KMS-11 (cell line): ENCODE data around the gene SLC22A7.

Experiments
- H2AFZ ChIP-seq: fragments of 200-600 bp; sonication (generic); 2 replicates; pipeline ENCODE4 v1.6.1; 2016; ENCODE audit warnings: antibody characterized with exemption, mixed run types, low read depth
- H3K27ac ChIP-seq: fragments of 200-600 bp; sonication (generic); 2 replicates; pipeline ENCODE4 v1.6.1; 2016; ENCODE audit warnings: mild to moderate bottlenecking, mixed run types
- H3K27me3 ChIP-seq: fragments of 200-600 bp; sonication (generic); 2 replicates; pipeline ENCODE4 v1.6.1; 2017; ENCODE audit warnings: mild to moderate bottlenecking, low read depth, mixed run types, moderate library complexity; ENCODE audit not compliant: insufficient read depth
- H3K36me3 ChIP-seq: fragments of 200-600 bp; sonication (generic); 2 replicates; pipeline ENCODE4 v1.6.1; 2017; ENCODE audit warnings: mild to moderate bottlenecking, mixed run types; ENCODE audit not compliant: insufficient read depth
- H3K4me1 ChIP-seq: fragments of 200-600 bp; sonication (generic); 2 replicates; pipeline ENCODE4 v1.6.1; 2016; ENCODE audit warnings: mild to moderate bottlenecking, low read depth, mixed run types; ENCODE audit not compliant: poor library complexity, severe bottlenecking
- H3K4me2 ChIP-seq: fragments of 200-600 bp; sonication (generic); 2 replicates; pipeline ENCODE4 v1.7.0; 2016; ENCODE audit warnings: mild to moderate bottlenecking, mixed run types
- H3K4me3 ChIP-seq: fragments of 200-600 bp; sonication (generic); IDR thresholded peaks from 2 replicates; pipeline ENCODE4 v1.6.1; 2017; ENCODE audit warnings: low read depth, low read length, mixed read lengths; ENCODE audit not compliant: insufficient read depth
- H3K79me2 ChIP-seq: fragments of 200-600 bp; sonication (generic); 2 replicates; pipeline ENCODE4 v1.6.1; 2016; ENCODE audit warnings: low read depth, mixed run types; ENCODE audit not compliant: insufficient read depth
- H3K9ac ChIP-seq: fragments of 200-600 bp; sonication (generic); 2 replicates; pipeline ENCODE4 v1.6.1; 2016; ENCODE audit warnings: mild to moderate bottlenecking, mixed run types
- H4K20me1 ChIP-seq: fragments of 200-600 bp; sonication (generic); 2 replicates; pipeline ENCODE4 v1.6.1; 2016; ENCODE audit warnings: mild to moderate bottlenecking, mixed run types; ENCODE audit not compliant: insufficient read depth
- TF ChIP-seq, protein P1 (sequence below): fragments of 200-600 bp; sonication (generic); conservative IDR thresholded peaks from 2 replicates; pipeline ENCODE4 v1.6.1; 2017; ENCODE audit warnings: low read depth, mild to moderate bottlenecking, antibody characterized with exemption, low read length, moderate library complexity, mixed read lengths

The SLC22A7 gene

DNA sequence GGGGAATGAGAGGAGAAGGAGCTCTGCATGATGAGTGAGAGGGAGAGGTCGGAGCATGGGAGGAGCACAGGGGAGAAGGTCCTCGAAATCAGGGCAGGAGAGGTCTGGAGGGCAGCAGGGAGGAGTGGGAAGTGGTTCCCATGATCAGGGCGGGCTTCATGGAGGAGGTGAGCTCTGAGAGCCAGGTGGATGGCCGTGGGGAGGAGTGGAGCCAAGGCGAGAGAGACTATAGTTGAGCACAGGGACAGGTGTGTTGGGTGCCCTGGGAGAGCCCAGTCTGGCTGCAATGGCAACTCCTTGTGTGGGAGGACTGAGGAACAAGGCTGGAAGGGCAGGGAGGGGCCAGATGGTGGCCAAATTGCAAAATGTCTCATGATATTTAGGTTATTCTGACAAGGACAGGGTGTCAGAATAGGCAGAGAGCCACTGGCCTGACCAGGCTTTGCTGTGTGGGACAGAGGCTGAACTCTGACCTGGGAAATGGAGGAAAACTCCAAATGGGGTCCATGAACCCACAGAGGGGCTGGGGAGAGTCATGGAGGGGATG is 33.4 kb upstream of the SLC22A7 start:
- Histone ChIP-seq H3K27me3 (no peaks in the 10 kb centered on the region), H2AFZ (no peak overlapping the region), H3K4me1 (peaks cover 5% of the 10 kb centered on the region), H3K4me2 (no peak overlapping the region), H3K27ac (no peak overlapping the region), H3K9ac (no peak overlapping the region), H3K4me3 (no peak overlapping the region), H3K36me3 (no peaks in the 10 kb centered on the region), H4K20me1 (no peaks in the 10 kb centered on the region), H3K79me2 (no peaks in the 10 kb centered on the region)
- TF ChIP-seq, protein P1, sequence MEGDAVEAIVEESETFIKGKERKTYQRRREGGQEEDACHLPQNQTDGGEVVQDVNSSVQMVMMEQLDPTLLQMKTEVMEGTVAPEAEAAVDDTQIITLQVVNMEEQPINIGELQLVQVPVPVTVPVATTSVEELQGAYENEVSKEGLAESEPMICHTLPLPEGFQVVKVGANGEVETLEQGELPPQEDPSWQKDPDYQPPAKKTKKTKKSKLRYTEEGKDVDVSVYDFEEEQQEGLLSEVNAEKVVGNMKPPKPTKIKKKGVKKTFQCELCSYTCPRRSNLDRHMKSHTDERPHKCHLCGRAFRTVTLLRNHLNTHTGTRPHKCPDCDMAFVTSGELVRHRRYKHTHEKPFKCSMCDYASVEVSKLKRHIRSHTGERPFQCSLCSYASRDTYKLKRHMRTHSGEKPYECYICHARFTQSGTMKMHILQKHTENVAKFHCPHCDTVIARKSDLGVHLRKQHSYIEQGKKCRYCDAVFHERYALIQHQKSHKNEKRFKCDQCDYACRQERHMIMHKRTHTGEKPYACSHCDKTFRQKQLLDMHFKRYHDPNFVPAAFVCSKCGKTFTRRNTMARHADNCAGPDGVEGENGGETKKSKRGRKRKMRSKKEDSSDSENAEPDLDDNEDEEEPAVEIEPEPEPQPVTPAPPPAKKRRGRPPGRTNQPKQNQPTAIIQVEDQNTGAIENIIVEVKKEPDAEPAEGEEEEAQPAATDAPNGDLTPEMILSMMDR: no peak

DNA sequence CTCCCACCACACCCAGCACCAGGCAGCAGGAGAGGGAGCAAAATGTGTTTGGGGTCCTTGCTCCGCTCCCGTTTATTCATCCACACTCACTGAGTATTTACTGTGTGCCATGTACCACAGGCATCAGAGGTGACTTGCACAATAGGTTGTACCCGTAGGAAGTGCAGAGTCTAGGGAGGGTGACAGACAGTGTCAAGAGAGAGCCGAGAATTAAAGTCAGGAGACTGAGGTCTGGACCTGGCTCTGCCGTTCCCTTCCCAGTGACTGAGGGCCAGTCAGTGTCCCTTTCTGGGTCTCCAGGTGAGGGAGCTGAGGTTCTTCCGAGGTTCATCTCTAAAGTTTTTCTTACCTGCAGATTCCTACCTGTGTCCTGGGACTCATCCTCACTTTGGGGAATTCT is 32.5 kb upstream of the SLC22A7 start:
- Histone ChIP-seq H3K9ac (no peak overlapping the region), H3K4me3 (no peak overlapping the region), H3K79me2 (no peaks in the 10 kb centered on the region), H3K27me3 (no peaks in the 10 kb centered on the region), H3K4me2 (no peak overlapping the region), H3K27ac (no peak overlapping the region), H2AFZ (no peak overlapping the region), H4K20me1 (no peaks in the 10 kb centered on the region), H3K4me1 (peaks cover 5% of the 10 kb centered on the region), H3K36me3 (no peaks in the 10 kb centered on the region)
- TF ChIP-seq, protein P1: no peak

DNA sequence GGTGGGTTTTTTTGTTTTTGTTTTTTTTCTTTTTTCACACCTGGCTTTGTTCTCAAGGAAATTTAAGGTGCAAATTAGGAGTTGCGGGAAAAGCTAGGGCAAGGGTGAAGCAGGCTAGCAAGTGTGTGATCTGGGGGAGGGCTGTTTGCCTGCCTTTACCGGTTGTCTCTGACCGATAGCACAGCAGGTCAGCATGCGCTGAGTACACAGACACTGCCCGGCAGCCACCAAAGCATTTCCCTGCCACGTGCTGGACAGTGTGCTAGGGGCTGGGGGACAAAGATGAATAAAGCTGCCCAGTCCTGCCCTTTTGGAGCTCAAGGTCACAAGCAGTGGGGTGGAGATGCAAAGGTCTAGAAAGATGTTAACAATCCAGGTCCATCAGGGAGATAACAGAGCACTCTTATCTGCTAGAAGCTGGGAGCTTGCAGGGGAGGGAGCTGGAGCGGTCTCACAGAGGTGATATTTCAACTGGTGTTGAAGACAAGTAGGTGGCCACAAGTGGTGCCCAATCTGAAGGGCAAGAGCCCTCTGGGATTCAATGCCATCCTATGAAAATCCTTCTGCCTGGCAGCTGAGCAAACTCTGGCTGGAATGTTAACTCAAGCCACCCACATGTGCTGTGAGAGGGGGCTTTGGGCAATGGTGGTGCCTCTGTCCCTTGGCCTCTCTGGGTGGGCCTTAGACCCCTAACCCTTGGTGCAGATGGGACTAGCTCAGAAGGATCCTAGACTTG is 30.3 kb upstream of the SLC22A7 start:
- Histone ChIP-seq H3K27me3 (no peaks in the 10 kb centered on the region), H3K27ac (no peak overlapping the region), H4K20me1 (no peaks in the 10 kb centered on the region), H3K4me1 (peaks cover 5% of the 10 kb centered on the region), H3K36me3 (no peaks in the 10 kb centered on the region), H3K4me3 (no peak overlapping the region), H3K9ac (no peak overlapping the region), H2AFZ (no peak overlapping the region), H3K4me2 (no peak overlapping the region), H3K79me2 (no peaks in the 10 kb centered on the region)
- TF ChIP-seq, protein P1: no peak

DNA sequence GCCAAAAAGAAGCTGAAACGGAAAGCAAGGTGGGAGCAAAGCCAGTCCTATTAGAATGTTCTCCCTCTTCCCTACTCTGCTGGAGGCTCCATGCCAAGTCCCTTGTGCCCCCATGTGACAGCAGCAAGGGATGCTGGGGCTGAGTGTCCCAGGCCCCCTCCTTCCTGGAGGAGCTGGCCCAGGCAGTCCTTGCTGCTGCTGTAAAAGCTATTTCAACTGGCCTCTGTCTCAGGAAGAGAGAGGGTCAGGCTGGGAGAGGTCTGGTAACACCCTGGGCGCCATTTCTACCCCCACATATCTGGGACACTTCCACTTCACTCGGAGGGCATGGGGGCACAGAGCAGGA is 29.7 kb upstream of the SLC22A7 start:
- peaks cover 4% of the 10 kb centered on the region for H3K4me1 ChIP-seq
- H2AFZ ChIP-seq: no peak overlapping the region
- H3K79me2 ChIP-seq: no peaks in the 10 kb centered on the region
- no peaks in the 10 kb centered on the region for H3K27me3 ChIP-seq
- no peak overlapping the region for H3K4me2 ChIP-seq
- H3K4me3 ChIP-seq: no peak overlapping the region
- H3K9ac ChIP-seq: no peak overlapping the region
- H3K36me3 ChIP-seq: no peaks in the 10 kb centered on the region
- no peaks in the 10 kb centered on the region for H4K20me1 ChIP-seq
- H3K27ac ChIP-seq: no peak overlapping the region
- TF ChIP-seq, protein P1: no peak
